Muscle of back (tissue), 11 donors: ENCODE measurements around the gene HJV. TPM values are rescaled to one million over a fixed set of nuclear protein-coding genes. Genes with fewer than 3 reads are reported as not detected.

Experiments used
- DNase-seq, 3 donors: peaks; one replicate each; pipeline versions ENCODE4 v3.0.0 to v3.0.0-alpha.2; 2013
- polyA plus RNA-seq, 10 donors: library from polyadenylated mRNA; unstranded; fragments of 120-200 nt; gene quantifications; one replicate each; pipeline ENCODE4 v1.2.1, GENCODE V29; 2013; ENCODE audit not compliant: insufficient read length in 10 of 10

HJV gene
- polyA plus RNA-seq, 10 donors = 103 to 254 (median 180) TPM

GRCh38 chr1:145995148-145995881 lies 26.2 kb downstream of the HJV start:
- no peak for DNase-seq

GRCh38 chr1:145994391-145995120 lies 27.0 kb downstream of the HJV start:
- no peak for DNase-seq

- DNase-seq = no peak
These were observed 27.7 kb downstream of the HJV start for GRCh38 chr1:145993618-145994390.

GRCh38 chr1:145992958-145993617 lies 28.4 kb downstream of the HJV start:
- DNase-seq = no peak

- peak in 1 of 3 donors; percentile 13 for DNase-seq
These were observed 29.0 kb downstream of the HJV start for GRCh38 chr1:145992502-145992936.

- peak in 1 of 3 donors; percentile 58 for DNase-seq
These were observed 29.7 kb downstream of the HJV start for GRCh38 chr1:145991735-145992412.

- DNase-seq = peak in 1 of 3 donors; percentile 17
These were observed 31.2 kb downstream of the HJV start for GRCh38 chr1:145990249-145990855.

- DNase-seq = no peak
These were observed 32.8 kb downstream of the HJV start for GRCh38 chr1:145988773-145989172.

GRCh38 chr1:145987926-145988325 lies 33.6 kb downstream of the HJV start:
- no peak for DNase-seq

GRCh38 chr1:145986551-145986950 lies 35.0 kb downstream of the HJV start:
- no peak for DNase-seq

GRCh38 chr1:145985502-145986439 lies 35.8 kb downstream of the HJV start:
- peak in 2 of 3 donors; percentile 80 to 85 for DNase-seq

GRCh38 chr1:145985129-145985501 lies 36.4 kb downstream of the HJV start:
- no peak for DNase-seq

- DNase-seq = no peak
These were observed 37.3 kb downstream of the HJV start for GRCh38 chr1:145983960-145984830.

- DNase-seq = peak in 2 of 3 donors; percentile 58 to 76
These were observed 38.3 kb downstream of the HJV start for GRCh38 chr1:145983206-145983675.

- peak in 1 of 3 donors; percentile 28 for DNase-seq
These were observed 39.4 kb downstream of the HJV start for GRCh38 chr1:145982010-145982723.

GRCh38 chr1:145980457-145980994 lies 41.0 kb downstream of the HJV start:
- DNase-seq = peak in 1 of 3 donors; percentile 32

GRCh38 chr1:145979746-145980456 lies 41.6 kb downstream of the HJV start:
- peak in 1 of 3 donors; percentile 63 for DNase-seq
